ENCODE measurements around the gene OR4C3. TPM values are rescaled to one million over a fixed set of nuclear protein-coding genes. Genes with fewer than 3 reads are reported as not detected.
"Not testable (repeated sequence)": the region's sequence is repeated elsewhere in the genome, so short reads cannot be mapped to it uniquely, and the experiment has no call there.

OR4C3 gene
- total RNA-seq, 1 experiment from 2014 or later: not detected

DNA sequence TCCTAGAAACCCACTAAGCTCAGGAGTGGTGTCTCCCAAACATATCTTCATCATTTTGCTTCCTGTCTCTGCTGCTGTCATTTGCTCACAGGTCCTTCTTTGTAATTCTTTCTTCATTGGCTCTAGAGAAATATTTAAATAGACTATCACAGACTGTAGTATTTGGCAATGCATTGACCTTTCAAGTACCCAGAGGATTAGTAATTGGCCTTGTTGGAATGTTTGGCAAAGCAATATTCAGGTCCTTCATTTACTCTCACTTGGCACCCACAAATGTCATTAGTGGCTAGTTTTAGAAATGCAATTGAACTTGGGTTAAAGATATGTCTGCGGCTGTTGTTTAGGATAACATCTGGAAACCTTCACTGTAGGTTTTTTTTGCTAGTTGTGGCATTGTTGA is 30.0 kb downstream of the OR4C3 start (continued):
- TF ChIP-seq, protein P1, sequence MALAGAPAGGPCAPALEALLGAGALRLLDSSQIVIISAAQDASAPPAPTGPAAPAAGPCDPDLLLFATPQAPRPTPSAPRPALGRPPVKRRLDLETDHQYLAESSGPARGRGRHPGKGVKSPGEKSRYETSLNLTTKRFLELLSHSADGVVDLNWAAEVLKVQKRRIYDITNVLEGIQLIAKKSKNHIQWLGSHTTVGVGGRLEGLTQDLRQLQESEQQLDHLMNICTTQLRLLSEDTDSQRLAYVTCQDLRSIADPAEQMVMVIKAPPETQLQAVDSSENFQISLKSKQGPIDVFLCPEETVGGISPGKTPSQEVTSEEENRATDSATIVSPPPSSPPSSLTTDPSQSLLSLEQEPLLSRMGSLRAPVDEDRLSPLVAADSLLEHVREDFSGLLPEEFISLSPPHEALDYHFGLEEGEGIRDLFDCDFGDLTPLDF (CRISPR knock-in tag; IDR thresholded peaks at IDR 0.05): no peak
- no peak for TF ChIP-seq SMAD4 (CRISPR knock-in tag; IDR thresholded peaks at IDR 0.05)
- TF ChIP-seq FOXP4 (CRISPR knock-in tag; IDR thresholded peaks at IDR 0.05): no peak
- no peak for TF ChIP-seq FOXK1 (CRISPR knock-in tag; IDR thresholded peaks at IDR 0.05)

DNA sequence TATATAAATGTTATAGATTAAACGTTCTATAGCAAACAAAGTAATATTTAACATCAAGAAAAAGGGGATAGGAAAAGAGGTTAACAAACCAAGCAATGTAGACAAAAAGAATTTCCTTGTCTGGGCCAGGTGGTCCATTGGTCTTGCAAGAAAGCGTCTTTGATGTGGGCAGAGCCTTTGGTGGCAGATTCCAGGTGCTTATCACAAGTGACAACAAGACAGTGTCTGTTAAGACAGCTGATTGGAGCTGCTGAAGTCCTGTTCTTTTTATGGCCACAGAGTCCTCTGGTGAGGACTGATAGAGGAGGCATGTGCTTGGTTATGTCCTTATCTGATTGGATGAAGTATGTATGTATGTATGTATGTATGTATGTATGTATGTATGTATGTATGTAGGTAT is 36.6 kb downstream of the OR4C3 start:
- H3K4me1 Mint-ChIP-seq, CTCF ChIA-PET: not testable (repeated sequence)
- H3K9me3 Mint-ChIP-seq: peaks cover 91% of the 10 kb centered on the region

GRCh38 chr11:48366365-48366764 is 41.6 kb downstream of the OR4C3 start, which contains the start of gene OR4C5:
Gene OR4C5 (minus strand): TSS chr11:48366465. CDS start chr11:48366465, 0 bp downstream.
- Mint-ChIP-seq H3K9me3 (peaks cover 73% of the 10 kb centered on the region), H3K36me3 (peaks cover 54% of the 10 kb centered on the region), H3K4me3 (no peak within 1 kb of the TSS), H3K4me1 (no peaks in the 10 kb centered on the region), H3K27me3 (ENCODE audit: low read depth) (peaks cover 16% of the 10 kb centered on the region), H3K27ac (no peak within 1 kb of the TSS)
- no peak for TF ChIP-seq GTF2I (CRISPR knock-in tag; conservative IDR thresholded peaks at IDR 0.05)
- TF ChIP-seq JUN (CRISPR knock-in tag; IDR thresholded peaks at IDR 0.05): no peak
- TF ChIP-seq PRRX2 (CRISPR knock-in tag; IDR thresholded peaks at IDR 0.05): no peak
- no peak for TF ChIP-seq ATF1 (CRISPR knock-in tag; IDR thresholded peaks at IDR 0.05)
- no peak for TF ChIP-seq TEAD1 (CRISPR knock-in tag; IDR thresholded peaks at IDR 0.05)
- no peak for TF ChIP-seq ESRRA (CRISPR knock-in tag; IDR thresholded peaks at IDR 0.05; ENCODE audit: borderline replicate concordance)
- no peak for TF ChIP-seq HMGA2 (CRISPR knock-in tag; IDR thresholded peaks at IDR 0.05)
- TF ChIP-seq FOXP1 (CRISPR knock-in tag; IDR thresholded peaks at IDR 0.05; ENCODE audit: borderline replicate concordance): no peak
- TF ChIP-seq FOXJ3 (CRISPR knock-in tag; IDR thresholded peaks at IDR 0.05; ENCODE audit: borderline replicate concordance): no peak
- TF ChIP-seq NFATC4 (CRISPR knock-in tag; IDR thresholded peaks at IDR 0.05): no peak
- TF ChIP-seq, protein P2, sequence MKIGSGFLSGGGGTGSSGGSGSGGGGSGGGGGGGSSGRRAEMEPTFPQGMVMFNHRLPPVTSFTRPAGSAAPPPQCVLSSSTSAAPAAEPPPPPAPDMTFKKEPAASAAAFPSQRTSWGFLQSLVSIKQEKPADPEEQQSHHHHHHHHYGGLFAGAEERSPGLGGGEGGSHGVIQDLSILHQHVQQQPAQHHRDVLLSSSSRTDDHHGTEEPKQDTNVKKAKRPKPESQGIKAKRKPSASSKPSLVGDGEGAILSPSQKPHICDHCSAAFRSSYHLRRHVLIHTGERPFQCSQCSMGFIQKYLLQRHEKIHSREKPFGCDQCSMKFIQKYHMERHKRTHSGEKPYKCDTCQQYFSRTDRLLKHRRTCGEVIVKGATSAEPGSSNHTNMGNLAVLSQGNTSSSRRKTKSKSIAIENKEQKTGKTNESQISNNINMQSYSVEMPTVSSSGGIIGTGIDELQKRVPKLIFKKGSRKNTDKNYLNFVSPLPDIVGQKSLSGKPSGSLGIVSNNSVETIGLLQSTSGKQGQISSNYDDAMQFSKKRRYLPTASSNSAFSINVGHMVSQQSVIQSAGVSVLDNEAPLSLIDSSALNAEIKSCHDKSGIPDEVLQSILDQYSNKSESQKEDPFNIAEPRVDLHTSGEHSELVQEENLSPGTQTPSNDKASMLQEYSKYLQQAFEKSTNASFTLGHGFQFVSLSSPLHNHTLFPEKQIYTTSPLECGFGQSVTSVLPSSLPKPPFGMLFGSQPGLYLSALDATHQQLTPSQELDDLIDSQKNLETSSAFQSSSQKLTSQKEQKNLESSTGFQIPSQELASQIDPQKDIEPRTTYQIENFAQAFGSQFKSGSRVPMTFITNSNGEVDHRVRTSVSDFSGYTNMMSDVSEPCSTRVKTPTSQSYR (CRISPR knock-in tag; IDR thresholded peaks at IDR 0.05): no peak
- TF ChIP-seq, protein P1 (CRISPR knock-in tag; IDR thresholded peaks at IDR 0.05): no peak
- no peak for TF ChIP-seq MYBL2 (CRISPR knock-in tag; IDR thresholded peaks at IDR 0.05)
- TF ChIP-seq, protein P3, sequence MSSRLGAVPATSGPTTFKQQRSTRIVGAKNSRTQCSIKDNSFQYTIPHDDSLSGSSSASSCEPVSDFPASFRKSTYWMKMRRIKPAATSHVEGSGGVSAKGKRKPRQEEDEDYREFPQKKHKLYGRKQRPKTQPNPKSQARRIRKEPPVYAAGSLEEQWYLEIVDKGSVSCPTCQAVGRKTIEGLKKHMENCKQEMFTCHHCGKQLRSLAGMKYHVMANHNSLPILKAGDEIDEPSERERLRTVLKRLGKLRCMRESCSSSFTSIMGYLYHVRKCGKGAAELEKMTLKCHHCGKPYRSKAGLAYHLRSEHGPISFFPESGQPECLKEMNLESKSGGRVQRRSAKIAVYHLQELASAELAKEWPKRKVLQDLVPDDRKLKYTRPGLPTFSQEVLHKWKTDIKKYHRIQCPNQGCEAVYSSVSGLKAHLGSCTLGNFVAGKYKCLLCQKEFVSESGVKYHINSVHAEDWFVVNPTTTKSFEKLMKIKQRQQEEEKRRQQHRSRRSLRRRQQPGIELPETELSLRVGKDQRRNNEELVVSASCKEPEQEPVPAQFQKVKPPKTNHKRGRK (CRISPR knock-in tag; IDR thresholded peaks at IDR 0.05; ENCODE audit: borderline replicate concordance): no peak
- TF ChIP-seq NR2C2 (CRISPR knock-in tag; IDR thresholded peaks at IDR 0.05): no peak
- TF ChIP-seq, protein P4, sequence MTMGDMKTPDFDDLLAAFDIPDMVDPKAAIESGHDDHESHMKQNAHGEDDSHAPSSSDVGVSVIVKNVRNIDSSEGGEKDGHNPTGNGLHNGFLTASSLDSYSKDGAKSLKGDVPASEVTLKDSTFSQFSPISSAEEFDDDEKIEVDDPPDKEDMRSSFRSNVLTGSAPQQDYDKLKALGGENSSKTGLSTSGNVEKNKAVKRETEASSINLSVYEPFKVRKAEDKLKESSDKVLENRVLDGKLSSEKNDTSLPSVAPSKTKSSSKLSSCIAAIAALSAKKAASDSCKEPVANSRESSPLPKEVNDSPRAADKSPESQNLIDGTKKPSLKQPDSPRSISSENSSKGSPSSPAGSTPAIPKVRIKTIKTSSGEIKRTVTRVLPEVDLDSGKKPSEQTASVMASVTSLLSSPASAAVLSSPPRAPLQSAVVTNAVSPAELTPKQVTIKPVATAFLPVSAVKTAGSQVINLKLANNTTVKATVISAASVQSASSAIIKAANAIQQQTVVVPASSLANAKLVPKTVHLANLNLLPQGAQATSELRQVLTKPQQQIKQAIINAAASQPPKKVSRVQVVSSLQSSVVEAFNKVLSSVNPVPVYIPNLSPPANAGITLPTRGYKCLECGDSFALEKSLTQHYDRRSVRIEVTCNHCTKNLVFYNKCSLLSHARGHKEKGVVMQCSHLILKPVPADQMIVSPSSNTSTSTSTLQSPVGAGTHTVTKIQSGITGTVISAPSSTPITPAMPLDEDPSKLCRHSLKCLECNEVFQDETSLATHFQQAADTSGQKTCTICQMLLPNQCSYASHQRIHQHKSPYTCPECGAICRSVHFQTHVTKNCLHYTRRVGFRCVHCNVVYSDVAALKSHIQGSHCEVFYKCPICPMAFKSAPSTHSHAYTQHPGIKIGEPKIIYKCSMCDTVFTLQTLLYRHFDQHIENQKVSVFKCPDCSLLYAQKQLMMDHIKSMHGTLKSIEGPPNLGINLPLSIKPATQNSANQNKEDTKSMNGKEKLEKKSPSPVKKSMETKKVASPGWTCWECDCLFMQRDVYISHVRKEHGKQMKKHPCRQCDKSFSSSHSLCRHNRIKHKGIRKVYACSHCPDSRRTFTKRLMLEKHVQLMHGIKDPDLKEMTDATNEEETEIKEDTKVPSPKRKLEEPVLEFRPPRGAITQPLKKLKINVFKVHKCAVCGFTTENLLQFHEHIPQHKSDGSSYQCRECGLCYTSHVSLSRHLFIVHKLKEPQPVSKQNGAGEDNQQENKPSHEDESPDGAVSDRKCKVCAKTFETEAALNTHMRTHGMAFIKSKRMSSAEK (CRISPR knock-in tag; IDR thresholded peaks at IDR 0.05; ENCODE audit: borderline replicate concordance): no peak
- TF ChIP-seq OVOL2 (CRISPR knock-in tag; IDR thresholded peaks at IDR 0.05; ENCODE audit: borderline replicate concordance): no peak
- TF ChIP-seq ZNF416 (CRISPR knock-in tag; IDR thresholded peaks at IDR 0.05): no peak
- DNase-seq (ENCODE audit: low spot score): no peak
- ChIA-PET CTCF (no interaction called here), POLR2A (no interaction called here)
- no peak for ATAC-seq

More for the DNA sequence above, 36.6 kb downstream of the OR4C3 start:
- H3K4me3 Mint-ChIP-seq; H3K27ac Mint-ChIP-seq; DNase-seq (ENCODE audit: low spot score); POLR2A ChIA-PET; ATAC-seq: not testable (repeated sequence)
- peaks cover 12% of the 10 kb centered on the region for H3K27me3 Mint-ChIP-seq (ENCODE audit: low read depth)
- peaks cover 75% of the 10 kb centered on the region for H3K36me3 Mint-ChIP-seq
